Transverse colon (tissue), 4 donors: ENCODE measurements around the gene BIVM. TPM values are rescaled to one million over a fixed set of nuclear protein-coding genes. Genes with fewer than 3 reads are reported as not detected.

ENCODE experiments used
- DNase-seq: peaks from one replicate; pipeline ENCODE4 v3.0.0-alpha.2; 2019
- H3K27ac ChIP-seq, 4 donors: fragments of 200-600 bp; sonication (generic); 2 replicates each; pipeline ENCODE4 v1.5.1; 2016 to 2018; ENCODE audit warnings: inconsistent platforms in 4 of 4
- H3K27me3 ChIP-seq: fragments of 200-600 bp; sonication (generic); 2 replicates; pipeline ENCODE4 v1.5.1; 2017; ENCODE audit warnings: inconsistent platforms
- H3K36me3 ChIP-seq, 4 donors: fragments of 200-600 bp; sonication (generic); 2 replicates each; pipeline ENCODE4 v1.5.1; 2017 to 2019; ENCODE audit warnings: inconsistent platforms in 4 of 4
- H3K4me1 ChIP-seq, 4 donors: fragments of 200-600 bp; sonication (generic); 2 replicates each; pipeline ENCODE4 v1.5.1; 2017 to 2020; ENCODE audit warnings: inconsistent platforms in 4 of 4
- H3K4me3 ChIP-seq, 4 donors: fragments of 200-600 bp; sonication (generic); 1 replicate in 1 of 4; 2 replicates in 3 of 4; pipeline versions ENCODE4 v1.5.1 to v1.6.1; 2017 to 2019; ENCODE audit warnings: inconsistent platforms in 4 of 4
- H3K9me3 ChIP-seq, 2 donors: fragments of 200-600 bp; sonication (generic); 2 replicates each; pipeline ENCODE4 v1.5.1; 2017 to 2019; ENCODE audit warnings: inconsistent platforms in 2 of 2
- EP300 ChIP-seq: sonication (generic); formaldehyde crosslinking; IDR thresholded peaks from one replicate; pipeline ENCODE4 v1.6.1; 2017; ENCODE audit warnings: antibody characterized with exemption, low read depth
- POLR2A ChIP-seq: fragments of 450-650 bp; IDR thresholded peaks from one replicate; pipeline ENCODE4 v1.6.1; 2016; ENCODE audit warnings: antibody characterized with exemption, mild to moderate bottlenecking, moderate library complexity
- POLR2AphosphoS5 ChIP-seq, 3 donors: sonication (generic); formaldehyde crosslinking; IDR thresholded peaks; one replicate each; pipeline ENCODE4 v1.6.1; 2016; ENCODE audit warnings: antibody characterized with exemption in 3 of 3
- WGBS, 2 donors: methylation state at CpG; one replicate each; pipeline ENCODE4 v1.1.5; 2018; ENCODE audit warnings: low coverage in 1 of 2; 5-methylcytosine and 5-hydroxymethylcytosine counted together
- in situ Hi-C, 4 donors: fragments of 200-750 bp; cut with MboI; loops; one replicate each; pipeline versions ENCODE4 v1.15.0 to v1.15.1; 2017; ENCODE audit warnings: low sequenced_read_pairs in 3 of 4, low pct_ligation_motif_present in 1 of 4, low pct_unique_long_range_greater_than_20kb in 1 of 4
- intact Hi-C: fragments of 100-400 bp; cut with DNase I; formaldehyde crosslinking; loops from one replicate; pipeline ENCODE4 v1.15.1; 2023; ENCODE audit warnings: low total_unique reads
- total RNA-seq, 4 donors: library from RNA; depleted of rRNA; stranded (reverse); fragments of >200 nt; gene quantifications; one replicate each; pipeline ENCODE4 v1.1.0, GENCODE V29; 2016
- TF ChIP-seq, protein P1 (sequence below), 5 experiments: fragments of 200-600 bp in 3 of 5; fragments of 450-650 bp in 2 of 5; sonication (generic) in 3 of 5; IDR thresholded peaks; 1 replicate in 2 of 5; 2 replicates in 3 of 5; pipeline ENCODE4 v1.5.1; 2016 to 2017; ENCODE audit warnings: antibody characterized with exemption in 5 of 5, inconsistent platforms in 3 of 5, mild to moderate bottlenecking in 2 of 5, moderate library complexity in 1 of 5

Gene BIVM
- total RNA-seq, 4 donors from 2014 or later: 3.0 to 31.4 (median 23.9) TPM

DNA sequence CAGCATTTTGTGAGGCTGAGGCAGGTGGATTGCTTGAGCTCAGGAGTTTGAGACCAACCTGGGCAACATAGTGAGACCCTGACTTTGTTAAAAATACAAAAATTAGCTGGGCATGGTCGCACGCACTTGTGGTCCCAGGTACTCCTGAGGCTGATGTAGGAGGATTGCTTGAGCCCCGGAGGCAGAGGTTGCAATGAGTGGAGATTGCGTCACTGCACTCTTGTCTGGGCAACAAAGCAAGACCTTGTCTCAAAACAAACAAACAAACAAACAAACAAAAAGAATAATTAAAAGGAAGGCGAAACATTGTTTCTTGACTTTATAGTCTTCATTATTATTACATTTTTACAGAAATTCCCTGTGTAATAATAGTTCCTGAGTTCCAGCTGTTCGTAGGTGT lies 15.9 kb downstream of the BIVM start:
- Histone ChIP-seq H3K4me1 (peaks cover 0 to 3% (median 0%) of the 10 kb centered on the region in 4 donors), H3K36me3 (peaks cover 0 to 33% (median 2%) of the 10 kb centered on the region in 4 donors), H3K4me3 (no peak overlapping the region), H3K9me3 (peaks cover 0 to 9% of the 10 kb centered on the region in 2 donors), H3K27me3 (no peaks in the 10 kb centered on the region), H3K27ac (no peak overlapping the region)
- TF ChIP-seq, protein P1, sequence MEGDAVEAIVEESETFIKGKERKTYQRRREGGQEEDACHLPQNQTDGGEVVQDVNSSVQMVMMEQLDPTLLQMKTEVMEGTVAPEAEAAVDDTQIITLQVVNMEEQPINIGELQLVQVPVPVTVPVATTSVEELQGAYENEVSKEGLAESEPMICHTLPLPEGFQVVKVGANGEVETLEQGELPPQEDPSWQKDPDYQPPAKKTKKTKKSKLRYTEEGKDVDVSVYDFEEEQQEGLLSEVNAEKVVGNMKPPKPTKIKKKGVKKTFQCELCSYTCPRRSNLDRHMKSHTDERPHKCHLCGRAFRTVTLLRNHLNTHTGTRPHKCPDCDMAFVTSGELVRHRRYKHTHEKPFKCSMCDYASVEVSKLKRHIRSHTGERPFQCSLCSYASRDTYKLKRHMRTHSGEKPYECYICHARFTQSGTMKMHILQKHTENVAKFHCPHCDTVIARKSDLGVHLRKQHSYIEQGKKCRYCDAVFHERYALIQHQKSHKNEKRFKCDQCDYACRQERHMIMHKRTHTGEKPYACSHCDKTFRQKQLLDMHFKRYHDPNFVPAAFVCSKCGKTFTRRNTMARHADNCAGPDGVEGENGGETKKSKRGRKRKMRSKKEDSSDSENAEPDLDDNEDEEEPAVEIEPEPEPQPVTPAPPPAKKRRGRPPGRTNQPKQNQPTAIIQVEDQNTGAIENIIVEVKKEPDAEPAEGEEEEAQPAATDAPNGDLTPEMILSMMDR (IDR thresholded peaks at IDR 0.05): no peak
- TF ChIP-seq EP300 (no peak), POLR2AphosphoS5 (IDR thresholded peaks at IDR 0.05) (no peak), POLR2A (no peak)
- intact Hi-C loops (no loop called here), in situ Hi-C loops (no loop called here)
- WGBS, 2 donors: 85 to 90% methylated on average over 6 of the region's 6 CpGs
- no peak for DNase-seq

DNA sequence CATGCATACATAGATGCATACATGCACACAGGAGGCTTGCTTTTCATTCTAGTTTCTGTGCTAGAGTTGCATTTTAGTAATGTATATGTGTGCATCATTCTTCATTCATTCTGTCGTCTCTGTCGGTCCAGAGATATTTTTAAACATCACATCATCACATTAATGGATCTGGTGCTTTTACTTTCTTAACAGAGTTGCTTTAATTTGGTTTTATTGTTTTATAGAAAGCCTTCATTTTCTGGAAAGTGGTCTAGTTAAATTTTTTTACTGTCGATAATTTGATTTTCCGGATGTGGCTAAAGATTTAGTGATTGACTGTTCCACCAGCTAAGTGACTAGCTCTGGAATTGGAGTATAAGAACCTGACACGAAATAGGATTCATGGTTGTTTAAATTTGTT lies 16.9 kb downstream of the BIVM start:
- Histone ChIP-seq H3K36me3 (peaks cover 0 to 28% (median 2%) of the 10 kb centered on the region in 4 donors), H3K4me1 (peaks cover 0 to 3% (median 0%) of the 10 kb centered on the region in 4 donors), H3K27me3 (no peaks in the 10 kb centered on the region), H3K27ac (no peak overlapping the region), H3K9me3 (peaks cover 0 to 9% of the 10 kb centered on the region in 2 donors), H3K4me3 (no peak overlapping the region)
- intact Hi-C loops (no loop called here), in situ Hi-C loops (no loop called here)
- no peak for DNase-seq
- WGBS, 2 donors: 94% methylated on average over 5 of the region's 5 CpGs
- no peak for TF ChIP-seq POLR2AphosphoS5 (IDR thresholded peaks at IDR 0.05)
- no peak for TF ChIP-seq EP300
- no peak for TF ChIP-seq POLR2A
- TF ChIP-seq, protein P1 (IDR thresholded peaks at IDR 0.05): no peak

DNA sequence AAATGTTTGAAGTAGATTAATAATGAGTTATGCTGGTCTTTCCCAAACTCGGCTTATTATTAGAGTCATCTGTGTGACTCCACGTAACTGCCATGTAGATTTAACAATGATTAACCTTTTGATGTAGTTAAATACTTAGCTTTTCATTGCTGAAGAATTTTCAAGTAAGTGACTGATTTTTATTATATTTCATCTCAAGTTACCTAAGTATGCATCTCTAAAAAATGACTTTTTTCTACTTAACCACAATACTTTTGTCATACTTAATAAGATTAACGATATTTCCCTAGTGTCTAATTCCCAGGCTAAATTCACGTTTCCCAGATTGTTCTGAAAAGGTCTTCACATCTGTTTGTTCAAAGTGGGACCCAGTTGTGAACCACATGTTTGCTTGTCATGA lies 17.8 kb downstream of the BIVM start:
- H3K27ac ChIP-seq: no peak overlapping the region
- H3K36me3 ChIP-seq: peaks cover 0 to 29% (median 2%) of the 10 kb centered on the region in 4 donors
- 86 to 93% methylated on average over 4 of the region's 4 CpGs for WGBS, 2 donors
- TF ChIP-seq EP300 (no peak), POLR2AphosphoS5 (IDR thresholded peaks at IDR 0.05) (no peak), POLR2A (no peak)
- TF ChIP-seq, protein P1 (IDR thresholded peaks at IDR 0.05): no peak
- intact Hi-C loops: no loop called here
- H3K4me1 ChIP-seq: peaks cover 0 to 3% (median 0%) of the 10 kb centered on the region in 4 donors
- peaks cover 0 to 2% of the 10 kb centered on the region in 2 donors for H3K9me3 ChIP-seq
- in situ Hi-C loops: no loop called here
- no peak overlapping the region for H3K4me3 ChIP-seq
- no peaks in the 10 kb centered on the region for H3K27me3 ChIP-seq
- no peak for DNase-seq

DNA sequence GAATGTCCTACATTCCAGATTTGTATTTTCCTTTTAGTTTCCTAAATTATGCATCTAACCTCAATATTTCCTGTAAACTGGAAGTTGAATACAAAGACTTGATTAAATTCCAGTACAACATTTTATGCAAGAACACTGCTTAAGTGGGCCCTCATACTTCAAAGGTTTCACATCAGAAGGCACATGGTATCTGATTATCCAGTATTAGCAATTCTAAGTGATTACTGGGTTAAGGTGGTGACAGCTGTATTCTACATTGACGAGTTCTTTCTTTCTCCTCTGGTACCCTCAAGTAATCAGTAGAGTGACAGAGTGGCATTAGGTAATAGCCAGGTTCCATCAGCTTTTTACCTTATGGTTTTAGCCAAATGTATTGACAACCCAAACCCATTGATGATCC lies 18.3 kb downstream of the BIVM start:
- H3K27ac ChIP-seq: no peak overlapping the region

More for the DNA sequence above, 18.3 kb downstream of the BIVM start:
- intact Hi-C loops (no loop called here), in situ Hi-C loops (no loop called here)
- peaks cover 0 to 30% (median 2%) of the 10 kb centered on the region in 4 donors for H3K36me3 ChIP-seq
- DNase-seq: no peak
- H3K9me3 ChIP-seq: no peaks in the 10 kb centered on the region
- H3K27me3 ChIP-seq: no peaks in the 10 kb centered on the region
- no peak overlapping the region for H3K4me3 ChIP-seq
- WGBS, 2 donors: 100% methylated on average over 1 of the region's 1 CpG
- H3K4me1 ChIP-seq: peaks cover 0 to 3% (median 0%) of the 10 kb centered on the region in 4 donors
- TF ChIP-seq EP300: no peak
- TF ChIP-seq POLR2A: no peak
- TF ChIP-seq, protein P1 (IDR thresholded peaks at IDR 0.05): no peak
- TF ChIP-seq POLR2AphosphoS5 (IDR thresholded peaks at IDR 0.05): no peak
